GM23338 (cell line): Measurements from ENCODE around the gene LMBR1. TPM values are rescaled to one million over a fixed set of nuclear protein-coding genes. Genes with fewer than 3 reads are reported as not detected.
A peak's percentile ranks its signal among the peaks of the same experiment; 100 is the strongest.

Source experiments
- ATAC-seq: fragments of 200-7000 bp; cut with Tn5 transposase; 3 replicates; pipeline ENCODE4 v1.9.1; 2020
- DNase-seq: peaks from one replicate; pipeline ENCODE4 v3.0.0-alpha.2; 2015; ENCODE audit warnings: low spot score
- H2AFZ ChIP-seq: fragments of 200-600 bp; sonication (generic); 2 replicates; pipeline ENCODE4 v1.8.0; 2016; ENCODE audit warnings: antibody characterized with exemption, mild to moderate bottlenecking, moderate library complexity
- H3F3A ChIP-seq: fragments of 200-600 bp; sonication (generic); replicated peaks from 2 replicates; pipeline ENCODE4 v1.8.0; 2017; ENCODE audit warnings: antibody characterized with exemption, mixed run types, low read depth
- H3K27ac ChIP-seq: fragments of 200-600 bp; sonication (generic); 2 replicates; pipeline ENCODE4 v1.6.1; 2016; ENCODE audit warnings: low read depth
- H3K27me3 ChIP-seq: fragments of 200-600 bp; sonication (generic); 2 replicates; pipeline ENCODE4 v1.8.0; 2016; ENCODE audit warnings: mild to moderate bottlenecking, mixed run types, moderate library complexity; ENCODE audit not compliant: insufficient read depth
- H3K36me3 ChIP-seq: fragments of 200-600 bp; sonication (generic); 2 replicates; pipeline ENCODE4 v1.8.0; 2016; ENCODE audit warnings: mild to moderate bottlenecking; ENCODE audit not compliant: insufficient read depth
- H3K4me1 ChIP-seq: fragments of 200-600 bp; sonication (generic); 2 replicates; pipeline ENCODE4 v1.8.0; 2016; ENCODE audit warnings: mild to moderate bottlenecking, moderate library complexity; ENCODE audit not compliant: insufficient read depth
- H3K4me2 ChIP-seq: fragments of 200-600 bp; sonication (generic); 2 replicates; pipeline ENCODE4 v1.7.1; 2017; ENCODE audit warnings: mixed run types
- H3K4me3 ChIP-seq: fragments of 200-600 bp; sonication (generic); 2 replicates; pipeline ENCODE4 v1.6.1; 2016; ENCODE audit warnings: mixed run types
- H3K79me2 ChIP-seq: fragments of 200-600 bp; sonication (generic); replicated peaks from 2 replicates; pipeline ENCODE4 v1.8.0; 2017; ENCODE audit warnings: mild to moderate bottlenecking; ENCODE audit not compliant: insufficient read depth
- H3K9me2 ChIP-seq: fragments of 200-600 bp; sonication (generic); 2 replicates; pipeline ENCODE4 v1.8.0; 2017; ENCODE audit not compliant: insufficient read depth
- H4K20me1 ChIP-seq: fragments of 200-600 bp; sonication (generic); replicated peaks from 2 replicates; pipeline ENCODE4 v1.8.0; 2017; ENCODE audit warnings: mild to moderate bottlenecking; ENCODE audit not compliant: insufficient read depth
- H3K27ac Mint-ChIP-seq: 2 replicates; pipeline ENCODE4 v1.8.0; 2020; ENCODE audit warnings: inconsistent platforms, mild to moderate bottlenecking, moderate library complexity, mixed read lengths
- H3K27me3 Mint-ChIP-seq: 3 replicates; pipeline ENCODE4 v1.8.0; 2022; ENCODE audit warnings: low read depth, mild to moderate bottlenecking, moderate library complexity, mixed read lengths, inconsistent platforms; ENCODE audit not compliant: insufficient read depth, poor library complexity
- H3K36me3 Mint-ChIP-seq: 3 replicates; pipeline ENCODE4 v1.8.0; 2021; ENCODE audit warnings: low read depth, mild to moderate bottlenecking, inconsistent platforms, moderate library complexity, mixed read lengths
- H3K4me1 Mint-ChIP-seq: 3 replicates; pipeline ENCODE4 v1.8.0; 2020; ENCODE audit warnings: mild to moderate bottlenecking, inconsistent platforms, mixed read lengths
- H3K4me3 Mint-ChIP-seq: 3 replicates; pipeline ENCODE4 v1.8.0; 2021; ENCODE audit warnings: moderate library complexity, mild to moderate bottlenecking, inconsistent platforms, mixed read lengths
- H3K9me3 Mint-ChIP-seq: 3 replicates; pipeline ENCODE4 v1.8.0; 2020; ENCODE audit warnings: moderate library complexity, mild to moderate bottlenecking, inconsistent platforms, mixed read lengths
- CTCF ChIP-seq, 2 experiments: fragments of 200-600 bp in 1 of 2; sonication (generic) in 1 of 2; conservative IDR thresholded peaks; 2 replicates each; pipeline versions ENCODE4 v1.5.1 to v1.6.1; 2016 to 2017; ENCODE audit warnings: antibody characterized with exemption in 2 of 2, low read depth in 2 of 2, mild to moderate bottlenecking in 2 of 2, moderate library complexity in 1 of 2
- ETS1 ChIP-seq: IDR thresholded peaks from 2 replicates; pipeline ENCODE4 v1.6.1; 2016; ENCODE audit warnings: antibody characterized with exemption
- EZH2 ChIP-seq: fragments of 200-600 bp; sonication (generic); IDR thresholded peaks from one replicate; pipeline ENCODE4 v1.8.0; 2017; ENCODE audit warnings: antibody characterized with exemption, mild to moderate bottlenecking, low read depth; ENCODE audit not compliant: unreplicated experiment
- EZH2phosphoT487 ChIP-seq: fragments of 200-600 bp; sonication (generic); IDR thresholded peaks from one replicate; pipeline ENCODE4 v1.8.1; 2018; ENCODE audit warnings: antibody characterized with exemption; ENCODE audit not compliant: unreplicated experiment
- JUNB ChIP-seq: IDR thresholded peaks from one replicate; pipeline ENCODE4 v1.6.1; 2016; ENCODE audit warnings: antibody characterized with exemption; ENCODE audit not compliant: unreplicated experiment
- POLR2AphosphoS5 ChIP-seq: IDR thresholded peaks from 2 replicates; pipeline ENCODE4 v1.6.1; 2016; ENCODE audit warnings: antibody characterized with exemption, low read depth
- REST ChIP-seq: IDR thresholded peaks from one replicate; pipeline ENCODE4 v1.6.1; 2018; ENCODE audit warnings: antibody characterized with exemption; ENCODE audit not compliant: unreplicated experiment
- STAT1 ChIP-seq: IDR thresholded peaks from one replicate; pipeline ENCODE4 v1.6.1; 2016; ENCODE audit warnings: antibody characterized with exemption; ENCODE audit not compliant: unreplicated experiment
- ZNF331 ChIP-seq: fragments of 250-450 bp; sonication (Bioruptor Pico); IDR thresholded peaks from 2 replicates; pipeline ENCODE4 v1.5.0; 2020; ENCODE audit warnings: low read depth, mild to moderate bottlenecking, moderate library complexity
- polyA plus RNA-seq: library from polyadenylated mRNA; unstranded; fragments of >200 nt; fragmentation: Nextera tagmentation; extraction: Ambion mirVana; gene quantifications from 2 replicates; pipeline ENCODE4 v1.2.1, GENCODE V29; 2016
- total RNA-seq: library from RNA; depleted of rRNA; stranded (reverse); fragments of >200 nt; shearing (Covaris generic); gene quantifications from 2 replicates; pipeline ENCODE4 v1.2.3, GENCODE V29; 2014

Gene LMBR1
- total and polyA plus RNA-seq, 2 experiments from 2014 or later, result 21.8 to 90.1 TPM

- no peaks in the 10 kb centered on the region for H3K36me3 Mint-ChIP-seq
- H3K27me3 ChIP-seq, result no peaks in the 10 kb centered on the region
- no peak overlapping the region for H3K4me3 ChIP-seq
- no peak overlapping the region for H3K4me3 Mint-ChIP-seq
- no peaks in the 10 kb centered on the region for H3K79me2 ChIP-seq
- H3K9me3 Mint-ChIP-seq, result no peaks in the 10 kb centered on the region
- H3F3A ChIP-seq, result no peaks in the 10 kb centered on the region
- DNase-seq, result peak; percentile 6
- H3K4me1 Mint-ChIP-seq, result peaks cover 2% of the 10 kb centered on the region; the same call in 2 of the 3 replicates
- H3K4me1 ChIP-seq, result peaks cover 7% of the 10 kb centered on the region; the same call in 1 of the 2 replicates
- H4K20me1 ChIP-seq, result 0 out of 2 replicates have a peak, but pooled peaks cover 2% of the 10 kb centered on the region
- H3K36me3 ChIP-seq, result no peaks in the 10 kb centered on the region
- H3K27ac ChIP-seq, result peak overlapping the region; percentile 50
- H3K9me2 ChIP-seq, result no peaks in the 10 kb centered on the region
- no peak for TF ChIP-seq EZH2phosphoT487
- TF ChIP-seq ZNF331 (CRISPR knock-in tag), result no peak
- TF ChIP-seq REST, result no peak
- no peak for TF ChIP-seq CTCF (conservative IDR thresholded peaks at IDR 0.05; ENCODE audit: low read depth in 2 of 2)
- TF ChIP-seq JUNB, result no peak
- no peak for TF ChIP-seq STAT1
- no peak for TF ChIP-seq ETS1
- TF ChIP-seq EZH2, result no peak
- TF ChIP-seq POLR2AphosphoS5, result no peak
- H3K4me2 ChIP-seq, result no peak overlapping the region
- H2AFZ ChIP-seq, result no peak overlapping the region
- H3K27ac Mint-ChIP-seq, result no peak overlapping the region
- no peak for ATAC-seq
- no peaks in the 10 kb centered on the region for H3K27me3 Mint-ChIP-seq
Measured at GRCh38 chr7:156725073-156725472, 167.9 kb downstream of the LMBR1 start.
